K562 (cell line): Measurements from ENCODE around the gene SUSD3. TPM values are rescaled to one million over a fixed set of nuclear protein-coding genes. Genes with fewer than 3 reads are reported as not detected.
A peak's percentile ranks its signal among the peaks of the same experiment; 100 is the strongest.

Source experiments
- ARHGAP35 ChIP-seq: fragments of 450-650 bp; IDR thresholded peaks from 2 replicates; pipeline ENCODE4 v1.6.1; 2018; ENCODE audit not compliant: partially characterized antibody
- ARNT ChIP-seq, 2 experiments: fragments of 450-650 bp; IDR thresholded peaks; 2 replicates each; pipeline ENCODE4 v1.6.1; 2016; ENCODE audit warnings: mild to moderate bottlenecking in 1 of 2
- ATF7 ChIP-seq: fragments of 450-650 bp; IDR thresholded peaks from 2 replicates; pipeline ENCODE4 v1.7.1; 2014; ENCODE audit warnings: mild to moderate bottlenecking, moderate library complexity
- BCOR ChIP-seq: fragments of 450-650 bp; IDR thresholded peaks from 2 replicates; pipeline ENCODE4 v1.6.1; 2016
- BMI1 ChIP-seq: fragments of 150-350 bp; IDR thresholded peaks from 2 replicates; pipeline ENCODE4 v1.6.1; 2014; ENCODE audit warnings: low read length
- BRD9 ChIP-seq: fragments of 450-650 bp; IDR thresholded peaks from 2 replicates; pipeline ENCODE4 v1.6.1; 2018; ENCODE audit warnings: low read depth; ENCODE audit not compliant: partially characterized antibody
- CBFA2T3 ChIP-seq: fragments of 450-650 bp; IDR thresholded peaks from 2 replicates; pipeline ENCODE4 v1.6.1; 2017
- DNMT1 ChIP-seq: fragments of 450-650 bp; IDR thresholded peaks from 2 replicates; pipeline ENCODE4 v1.6.1; 2016; ENCODE audit warnings: antibody characterized with exemption, mild to moderate bottlenecking
- DPF2 ChIP-seq: fragments of 450-650 bp; IDR thresholded peaks from 2 replicates; pipeline ENCODE4 v1.6.1; 2016
- EGR1 ChIP-seq: fragments of 450-650 bp; conservative IDR thresholded peaks from 2 replicates; pipeline ENCODE4 v1.6.1; 2017; ENCODE audit warnings: mild to moderate bottlenecking
- ELF1 ChIP-seq: fragments of 200-800 bp; sonication (Bioruptor generic); IDR thresholded peaks from 2 replicates; pipeline ENCODE4 v1.6.1; 2016; ENCODE audit warnings: missing genetic modification characterization, missing compliant biosample characterization
- ETS2 ChIP-seq: IDR thresholded peaks from 2 replicates; pipeline ENCODE4 v1.6.1; 2016; ENCODE audit warnings: borderline replicate concordance, missing genetic modification characterization, mild to moderate bottlenecking, moderate library complexity, missing compliant biosample characterization; ENCODE audit not compliant: poor library complexity, severe bottlenecking
- ETV5 ChIP-seq: sonication (generic); formaldehyde crosslinking; IDR thresholded peaks from 2 replicates; pipeline ENCODE4 v1.4.0; 2020; ENCODE audit warnings: low read depth, mild to moderate bottlenecking, missing genetic modification reagents
- MAZ ChIP-seq, 2 experiments: fragments of 450-650 bp in 1 of 2; sonication (generic) in 1 of 2; formaldehyde crosslinking; IDR thresholded peaks in 1 of 2; conservative IDR thresholded peaks in 1 of 2; 2 replicates each; pipeline versions ENCODE4 v1.4.0 to v1.5.0; 2020; ENCODE audit warnings: mild to moderate bottlenecking in 1 of 2, missing genetic modification reagents in 1 of 2
- MCM2 ChIP-seq: fragments of 450-650 bp; IDR thresholded peaks from 2 replicates; pipeline ENCODE4 v1.6.1; 2017; ENCODE audit warnings: low read depth, mild to moderate bottlenecking
- MTA1 ChIP-seq: fragments of 450-650 bp; IDR thresholded peaks from 2 replicates; pipeline ENCODE4 v1.6.1; 2017; ENCODE audit warnings: borderline replicate concordance
- MTA3 ChIP-seq: fragments of 450-650 bp; formaldehyde crosslinking; IDR thresholded peaks from 2 replicates; pipeline ENCODE4 v1.6.1; 2017; ENCODE audit warnings: mild to moderate bottlenecking, borderline replicate concordance
- NR2C1 ChIP-seq, 2 experiments: fragments of 450-650 bp; IDR thresholded peaks; 2 replicates each; pipeline ENCODE4 v1.6.1; 2017; ENCODE audit warnings: mild to moderate bottlenecking in 2 of 2, antibody characterized with exemption in 1 of 2, inconsistent platforms in 1 of 2, missing compliant biosample characterization in 1 of 2, missing genetic modification characterization in 1 of 2
- NR2C2 ChIP-seq, 2 experiments: fragments of 200-800 bp in 1 of 2; sonication (Bioruptor generic) in 1 of 2; sonication (generic) in 1 of 2; formaldehyde crosslinking in 1 of 2; IDR thresholded peaks; 2 replicates each; pipeline versions ENCODE4 v1.6.1 to v1.8.0; 2016 to 2022; ENCODE audit warnings: mild to moderate bottlenecking in 1 of 2, missing compliant biosample characterization in 1 of 2, missing genetic modification characterization in 1 of 2, missing genetic modification reagents in 1 of 2
- NR3C1 ChIP-seq: sonication (generic); formaldehyde crosslinking; IDR thresholded peaks from 2 replicates; pipeline ENCODE4 v1.8.1; 2022; ENCODE audit warnings: missing genetic modification reagents
- PML ChIP-seq: IDR thresholded peaks from 2 replicates; pipeline ENCODE4 v1.6.1; 2012; ENCODE audit warnings: low read length, inconsistent platforms
- SAFB ChIP-seq: fragments of 200-400 bp; formaldehyde crosslinking; IDR thresholded peaks from 2 replicates; pipeline ENCODE4 v1.6.1; 2017; ENCODE audit warnings: low read depth, low read length, borderline replicate concordance
- SNRNP70 ChIP-seq: fragments of 200-400 bp; formaldehyde crosslinking; optimal IDR thresholded peaks from 2 replicates; pipeline ENCODE3; 2017; ENCODE audit warnings: low read depth, low read length
- TBL1XR1 ChIP-seq, 2 experiments: IDR thresholded peaks; 2 replicates each; pipeline ENCODE4 v1.6.1; 2012; ENCODE audit warnings: improper control_type of control experiment in 2 of 2, low read length in 2 of 2, mild to moderate bottlenecking in 1 of 2
- YBX1 ChIP-seq: fragments of 450-650 bp; IDR thresholded peaks from 2 replicates; pipeline ENCODE4 v1.7.1; 2016; ENCODE audit warnings: mild to moderate bottlenecking
- ZBTB1 ChIP-seq: sonication (generic); formaldehyde crosslinking; IDR thresholded peaks from 2 replicates; pipeline ENCODE4 v1.8.1; 2023; ENCODE audit warnings: missing genetic modification reagents, low read depth, mild to moderate bottlenecking, borderline replicate concordance
- ZFP91 ChIP-seq: sonication (generic); formaldehyde crosslinking; IDR thresholded peaks from 2 replicates; pipeline ENCODE4 v1.8.0; 2022; ENCODE audit warnings: mild to moderate bottlenecking, missing genetic modification reagents
- ZNF133 ChIP-seq: fragments of 250-450 bp; sonication (Bioruptor Pico); IDR thresholded peaks from 2 replicates; pipeline ENCODE4 v1.4.0; 2020; ENCODE audit warnings: mild to moderate bottlenecking
- polyA plus RNA-seq, 8 experiments: library from polyadenylated mRNA; depleted of rRNA in 4 of 8; stranded (reverse) in 5 of 8; unstranded in 3 of 8; fragments of >200 nt; fragmentation: Nextera tagmentation in 2 of 8; fragmentation: Illumina TruSeq in 1 of 8; extraction: Ambion mirVana in 2 of 8; extraction: Trizol in 1 of 8; gene quantifications; 2 replicates each; pipeline versions ENCODE4 v1.2.1 to v1.2.3, GENCODE V29; 2011 to 2014; ENCODE audit warnings: inconsistent platforms in 1 of 8, missing spikeins in 1 of 8
- total RNA-seq, 7 experiments: library from RNA; depleted of rRNA in 6 of 7; stranded (reverse); fragments of >200 nt in 6 of 7; fragmentation: Illumina TruSeq in 2 of 7; extraction: Trizol in 2 of 7; gene quantifications; 2 replicates each; pipeline versions ENCODE4 v1.2.1 to v1.2.3, GENCODE V29; 2011 to 2021; ENCODE audit warnings: low replicate concordance in 1 of 7
- TF ChIP-seq, protein P1 (sequence below): fragments of 450-650 bp; IDR thresholded peaks from 2 replicates; pipeline ENCODE4 v1.6.1; 2016; ENCODE audit warnings: borderline replicate concordance

SUSD3 gene
- total and polyA plus RNA-seq, 9 of the 15 experiments (the other 6 are each of a cell fraction or from before 2014, with no cell fraction given) = 1.3 to 21.7 (median 11.4) TPM

- TF ChIP-seq ZFP91 (CRISPR knock-in tag) (no peak), MAZ (CRISPR knock-in tag; conservative IDR thresholded peaks at IDR 0.05 in 1 of 2, IDR thresholded peaks at IDR 0.05 in 1 of 2) (0 out of 4 replicates have a peak, but pooled peaks of 1 of the 2 experiments have one; percentile 29), PML (no peak), DPF2 (peak; percentile 85), NR2C2 (CRISPR knock-in tag; IDR thresholded peaks at IDR 0.05) (no peak), NR2C2 (tag; IDR thresholded peaks at IDR 0.05) (peak; percentile 53; the same call in 1 of the 2 replicates), CBFA2T3 (peak; percentile 51), YBX1 (no peak), ARHGAP35 (no peak), ZBTB1 (CRISPR knock-in tag) (peak; percentile 43; the same call in 1 of the 2 replicates), MTA3 (0 out of 2 replicates have a peak, but pooled peaks have one; percentile 50), MTA1 (peak; percentile 43; the same call in 1 of the 2 replicates), ETV5 (CRISPR knock-in tag) (peak; percentile 81; the same call in 1 of the 2 replicates), BMI1 (no peak), BRD9 (no peak), ATF7 (0 out of 2 replicates have a peak, but pooled peaks have one; percentile 10), DNMT1 (no peak), SAFB (no peak), MCM2 (no peak), ZNF133 (CRISPR knock-in tag) (no peak), ARNT (IDR thresholded peaks at IDR 0.05) (0 out of 4 replicates have a peak, but pooled peaks of 1 of the 2 experiments have one; percentile 27), ELF1 (tag) (peak; percentile 55), NR3C1 (CRISPR knock-in tag) (no peak), TBL1XR1 (IDR thresholded peaks at IDR 0.05; ENCODE audit: low read length in 2 of 2) (no peak), EGR1 (peak; percentile 51), ETS2 (tag) (no peak), SNRNP70 (no peak), BCOR (no peak), NR2C1 (IDR thresholded peaks at IDR 0.05) (no peak), NR2C1 (tag; IDR thresholded peaks at IDR 0.05) (peak; percentile 47; the same call in 1 of the 2 replicates)
- TF ChIP-seq, protein P1, sequence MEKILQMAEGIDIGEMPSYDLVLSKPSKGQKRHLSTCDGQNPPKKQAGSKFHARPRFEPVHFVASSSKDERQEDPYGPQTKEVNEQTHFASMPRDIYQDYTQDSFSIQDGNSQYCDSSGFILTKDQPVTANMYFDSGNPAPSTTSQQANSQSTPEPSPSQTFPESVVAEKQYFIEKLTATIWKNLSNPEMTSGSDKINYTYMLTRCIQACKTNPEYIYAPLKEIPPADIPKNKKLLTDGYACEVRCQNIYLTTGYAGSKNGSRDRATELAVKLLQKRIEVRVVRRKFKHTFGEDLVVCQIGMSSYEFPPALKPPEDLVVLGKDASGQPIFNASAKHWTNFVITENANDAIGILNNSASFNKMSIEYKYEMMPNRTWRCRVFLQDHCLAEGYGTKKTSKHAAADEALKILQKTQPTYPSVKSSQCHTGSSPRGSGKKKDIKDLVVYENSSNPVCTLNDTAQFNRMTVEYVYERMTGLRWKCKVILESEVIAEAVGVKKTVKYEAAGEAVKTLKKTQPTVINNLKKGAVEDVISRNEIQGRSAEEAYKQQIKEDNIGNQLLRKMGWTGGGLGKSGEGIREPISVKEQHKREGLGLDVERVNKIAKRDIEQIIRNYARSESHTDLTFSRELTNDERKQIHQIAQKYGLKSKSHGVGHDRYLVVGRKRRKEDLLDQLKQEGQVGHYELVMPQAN = no peak
Observed at GRCh38 chr9:93060746-93061259, 2.3 kb downstream of the SUSD3 start (continued).
